ENCODE measurements around the gene AGTRAP.

Gene AGTRAP

DNA sequence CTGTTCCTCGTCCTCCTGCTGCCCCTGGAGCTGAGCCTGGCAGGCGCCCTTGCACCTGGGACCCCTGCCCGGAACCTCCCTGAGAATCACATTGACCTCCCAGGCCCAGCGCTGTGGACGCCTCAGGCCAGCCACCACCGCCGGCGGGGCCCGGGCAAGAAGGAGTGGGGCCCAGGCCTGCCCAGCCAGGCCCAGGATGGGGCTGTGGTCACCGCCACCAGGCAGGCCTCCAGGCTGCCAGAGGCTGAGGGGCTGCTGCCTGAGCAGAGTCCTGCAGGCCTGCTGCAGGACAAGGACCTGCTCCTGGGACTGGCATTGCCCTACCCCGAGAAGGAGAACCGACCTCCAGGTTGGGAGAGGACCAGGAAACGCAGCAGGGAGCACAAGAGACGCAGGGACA is 29.6 kb upstream of the AGTRAP start:
- no peak for DNase-seq (ENCODE audit: low spot score)

DNA sequence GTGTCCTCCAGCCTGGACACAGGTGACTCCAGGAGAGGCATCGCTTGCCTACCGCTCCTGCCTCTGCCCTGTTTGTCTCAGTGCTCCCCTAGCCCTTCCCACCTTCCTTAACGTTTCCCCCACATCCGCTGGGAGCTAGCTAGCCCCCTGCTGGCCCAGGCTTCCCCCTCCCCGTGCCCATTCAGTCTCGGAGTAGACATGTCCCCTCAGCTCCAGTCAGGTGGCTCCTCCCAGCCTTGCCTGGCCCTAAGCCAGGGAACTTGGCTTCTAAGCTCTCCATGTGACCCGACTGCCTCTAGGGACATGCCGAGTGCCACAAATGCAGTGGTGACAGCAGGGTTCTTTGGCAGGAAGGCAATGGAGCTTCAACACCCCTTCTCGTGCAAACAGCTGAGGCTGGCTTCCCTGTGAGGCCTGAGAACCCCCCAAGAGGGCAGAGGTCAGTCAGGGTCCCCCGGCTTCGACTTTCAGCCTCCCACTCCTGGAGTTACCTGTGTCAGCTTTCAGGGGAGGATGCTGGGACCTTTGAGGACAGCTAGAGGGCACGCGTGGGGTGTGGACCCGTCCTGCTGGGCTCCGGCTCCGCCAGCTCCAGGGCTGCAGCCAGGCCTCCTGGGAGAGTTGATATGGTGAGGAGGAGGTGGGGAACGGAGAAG is 28.2 kb upstream of the AGTRAP start:
- no peak for DNase-seq (ENCODE audit: low spot score)

DNA sequence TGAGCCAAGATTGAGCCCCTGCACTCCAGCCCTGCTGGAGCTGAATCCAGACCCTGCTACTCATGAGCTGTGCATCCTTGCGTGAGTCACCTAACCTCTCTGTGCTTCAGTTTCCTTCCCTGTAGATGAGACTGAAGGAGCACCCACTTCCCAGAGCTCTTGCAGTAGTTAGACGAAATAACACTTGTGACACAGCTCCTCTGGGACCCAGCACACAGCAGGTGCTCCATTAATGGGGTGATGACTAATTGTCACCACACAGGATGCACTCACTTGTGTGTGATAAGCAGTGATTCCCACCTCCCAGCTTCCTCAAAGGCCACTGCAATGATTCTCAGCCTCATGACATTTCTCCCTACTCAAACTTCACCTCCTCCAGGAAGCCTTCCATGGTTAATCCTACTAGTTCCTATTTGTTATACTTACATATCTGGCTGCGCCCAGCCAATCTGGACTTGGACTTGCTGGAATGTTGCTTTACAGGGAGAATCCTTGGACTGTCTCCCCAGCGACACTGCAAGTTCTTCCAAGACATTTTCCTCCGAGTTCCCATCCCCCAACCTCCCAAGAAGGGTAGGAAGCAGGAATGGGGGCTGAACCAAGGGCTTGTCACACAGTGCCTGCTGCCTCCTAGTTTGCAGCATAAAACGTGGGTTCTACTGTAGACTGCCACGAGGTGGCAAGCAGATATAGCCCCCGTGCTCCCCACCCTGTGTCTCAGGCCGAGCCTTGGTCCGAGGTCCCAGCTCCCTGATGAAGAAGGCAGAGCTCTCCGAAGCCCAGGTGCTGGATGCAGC is 27.2 kb upstream of the AGTRAP start:
- DNase-seq (ENCODE audit: low spot score): no peak

DNA sequence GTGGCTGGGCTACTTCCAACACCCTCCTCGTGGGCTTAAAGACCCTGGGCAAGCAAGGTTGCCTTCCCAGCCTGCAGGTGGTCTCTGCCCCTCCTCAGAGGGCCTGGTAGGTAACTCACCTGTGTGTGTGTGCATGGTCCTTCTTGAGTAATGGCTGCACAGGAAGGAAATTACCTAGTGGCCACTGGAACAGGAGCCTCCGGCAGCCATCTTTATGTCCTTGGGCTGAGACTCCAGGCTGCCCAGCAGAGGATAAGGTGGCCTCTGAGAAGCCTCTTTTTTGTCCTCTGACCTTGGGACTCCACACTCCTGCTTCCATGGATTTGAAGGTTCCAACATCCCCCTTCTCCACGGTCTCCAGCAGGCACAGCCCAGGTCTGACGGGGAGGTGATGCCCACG is 24.4 kb upstream of the AGTRAP start:
- DNase-seq (ENCODE audit: low spot score): no peak

DNA sequence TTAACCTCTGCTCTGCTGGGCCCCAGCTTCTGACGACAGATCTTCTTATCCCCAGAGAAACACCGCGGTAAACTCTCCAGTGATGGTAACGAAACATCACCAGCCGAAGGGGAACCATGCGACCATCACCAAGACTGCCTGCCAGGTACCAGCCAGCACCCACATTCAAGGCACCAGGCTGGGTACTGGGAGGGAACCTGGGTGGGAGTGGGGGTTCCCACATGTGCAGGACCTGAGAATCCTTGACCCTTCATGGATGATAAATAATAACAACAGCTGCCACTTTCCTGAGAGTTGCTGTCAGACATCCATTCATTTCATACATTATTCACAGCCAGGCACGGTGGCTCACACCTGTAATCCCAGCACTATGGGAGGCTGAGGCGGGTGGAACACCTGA is 23.7 kb upstream of the AGTRAP start:
- DNase-seq (ENCODE audit: low spot score): no peak

DNA sequence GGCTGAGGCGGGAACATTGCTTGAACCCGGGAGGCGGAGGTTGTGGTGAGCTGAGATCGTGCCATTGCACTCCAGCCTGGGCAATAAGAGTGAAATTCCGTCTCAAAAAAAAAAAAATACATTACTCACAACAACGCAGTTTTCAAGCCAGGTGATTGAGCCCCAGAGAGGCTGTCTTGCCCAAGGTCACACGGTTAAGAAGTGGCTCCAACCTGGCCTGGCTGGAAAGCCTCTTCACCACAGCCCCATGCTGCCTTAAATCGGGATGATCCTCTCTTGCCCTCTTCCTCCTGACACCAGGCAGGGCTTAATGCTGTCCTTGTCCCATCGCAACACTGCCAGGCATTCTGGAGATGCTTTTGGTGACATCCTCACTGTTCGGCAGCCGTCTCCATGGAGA is 22.8 kb upstream of the AGTRAP start:
- no peak for DNase-seq (ENCODE audit: low spot score)

DNA sequence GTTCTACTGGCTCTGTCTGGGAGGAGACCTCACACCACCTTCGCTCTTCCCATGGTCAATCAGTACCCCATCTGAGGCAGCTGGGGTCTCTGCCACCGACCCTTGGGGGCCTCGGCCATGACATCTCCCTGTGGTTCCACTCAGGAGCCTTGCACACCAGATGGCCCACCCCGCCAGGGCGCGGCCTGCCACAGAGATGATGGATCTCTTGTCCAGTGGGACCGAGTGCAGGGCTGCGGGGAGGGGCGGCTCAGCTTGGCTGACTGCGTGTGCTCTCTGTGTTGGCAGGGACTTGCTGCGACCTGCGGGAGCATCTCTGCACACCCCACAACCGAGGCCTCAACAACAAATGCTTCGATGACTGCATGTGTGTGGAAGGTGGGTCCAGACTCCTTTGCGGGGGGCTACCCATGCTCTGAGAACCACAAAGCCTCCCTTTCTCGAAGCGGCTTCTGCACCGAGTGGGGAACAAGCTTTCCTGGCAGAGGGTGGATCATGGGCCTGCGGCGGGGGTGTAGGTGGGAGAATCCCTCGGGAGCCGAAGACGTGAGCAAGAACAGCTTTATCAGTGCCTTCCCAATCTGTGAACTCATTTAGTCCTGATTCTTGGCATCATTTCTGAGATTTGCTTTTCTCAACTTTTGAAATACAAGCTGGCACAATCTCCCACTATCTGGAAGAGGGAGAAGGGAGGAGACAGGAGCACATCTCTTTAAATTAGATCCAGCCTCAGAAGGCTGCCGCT is 20.9 kb upstream of the AGTRAP start:
- DNase-seq (ENCODE audit: low spot score): no peak

DNA sequence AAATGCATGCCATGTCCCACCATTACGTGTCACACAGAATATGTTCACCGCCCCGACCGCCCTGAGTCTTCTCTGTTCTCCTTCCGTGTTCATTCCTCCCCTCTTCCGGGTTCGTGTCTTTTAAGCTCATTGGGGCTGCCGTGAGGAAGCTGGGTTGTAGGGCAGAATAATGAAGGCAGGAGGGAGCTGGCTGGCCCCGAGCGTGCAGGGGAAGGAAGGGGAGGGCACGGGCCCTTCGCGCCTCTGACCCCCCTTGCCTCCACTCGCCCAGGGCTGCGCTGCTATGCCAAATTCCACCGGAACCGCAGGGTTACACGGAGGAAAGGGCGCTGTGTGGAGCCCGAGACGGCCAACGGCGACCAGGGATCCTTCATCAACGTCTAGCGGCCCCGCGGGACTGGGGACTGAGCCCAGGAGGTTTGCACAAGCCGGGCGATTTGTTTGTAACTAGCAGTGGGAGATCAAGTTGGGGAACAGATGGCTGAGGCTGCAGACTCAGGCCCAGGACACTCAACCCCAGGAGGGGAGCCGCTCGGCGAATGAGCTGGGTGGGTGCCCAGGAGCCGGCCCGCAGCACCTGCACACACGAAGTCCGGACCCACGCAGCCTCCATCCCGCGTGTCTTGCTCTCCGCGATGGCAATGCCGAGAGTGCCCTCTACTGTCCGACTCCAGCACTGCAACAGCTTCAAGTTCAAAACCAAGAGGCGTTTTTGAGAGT is 16.5 kb upstream of the AGTRAP start:
- peak; percentile 79 for DNase-seq (ENCODE audit: low spot score)

DNA sequence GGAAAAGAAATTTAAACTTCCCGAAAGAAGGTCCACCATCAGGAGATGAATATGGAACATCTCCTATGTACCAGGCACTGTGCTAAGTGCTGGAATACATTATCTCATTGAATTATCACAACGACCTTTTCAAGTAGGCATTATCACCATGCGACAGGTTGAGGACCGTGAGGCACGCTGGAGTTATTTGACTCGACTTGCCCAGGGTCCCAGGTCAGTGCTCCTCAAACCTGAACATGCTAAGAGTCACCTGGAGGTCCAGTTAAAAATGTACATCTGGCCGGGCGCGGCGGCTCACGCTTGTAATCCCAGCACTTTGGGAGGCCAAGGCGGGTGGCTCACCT is 15.9 kb upstream of the AGTRAP start:
- DNase-seq (ENCODE audit: low spot score): no peak

DNA sequence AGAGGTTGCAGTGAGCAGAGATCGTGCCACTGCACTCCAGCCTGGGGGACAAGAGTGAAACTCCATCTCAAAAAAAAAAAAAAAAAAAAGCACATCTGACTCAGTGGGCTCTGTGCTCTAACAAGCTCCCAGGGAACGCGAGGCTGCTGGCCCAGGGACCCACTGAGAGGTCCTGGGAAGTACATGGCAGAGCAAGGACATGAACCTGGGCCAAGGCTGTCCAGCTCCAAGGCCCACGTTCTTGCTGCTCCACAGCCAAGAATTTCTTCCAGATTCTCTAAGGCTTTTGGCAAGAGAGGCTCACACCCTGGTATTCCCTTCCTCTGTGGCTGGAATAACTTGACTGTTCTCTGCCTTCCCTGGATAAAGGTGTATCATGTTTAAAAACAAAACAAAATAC is 15.4 kb upstream of the AGTRAP start:
- DNase-seq (ENCODE audit: low spot score): no peak

DNA sequence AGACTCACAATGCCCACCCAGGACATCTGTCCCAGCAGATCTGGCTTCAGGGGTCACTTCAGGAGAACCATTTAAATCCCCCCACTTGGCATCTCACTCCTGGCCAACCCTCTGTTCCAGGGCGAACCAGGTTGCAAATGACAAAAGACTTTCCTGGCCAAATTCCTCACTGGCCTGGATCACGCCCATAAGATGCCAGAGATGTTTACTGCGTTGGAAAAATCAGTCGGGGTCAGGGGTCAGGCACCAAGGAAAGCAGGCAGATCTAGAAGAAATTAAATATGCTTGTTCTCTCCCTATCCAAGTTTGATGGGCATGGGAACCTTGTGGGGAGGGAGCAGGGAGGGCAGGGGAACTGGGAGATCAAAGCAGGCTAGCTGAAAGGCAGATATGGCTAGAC is 14.6 kb upstream of the AGTRAP start:
- no peak for DNase-seq (ENCODE audit: low spot score)

DNA sequence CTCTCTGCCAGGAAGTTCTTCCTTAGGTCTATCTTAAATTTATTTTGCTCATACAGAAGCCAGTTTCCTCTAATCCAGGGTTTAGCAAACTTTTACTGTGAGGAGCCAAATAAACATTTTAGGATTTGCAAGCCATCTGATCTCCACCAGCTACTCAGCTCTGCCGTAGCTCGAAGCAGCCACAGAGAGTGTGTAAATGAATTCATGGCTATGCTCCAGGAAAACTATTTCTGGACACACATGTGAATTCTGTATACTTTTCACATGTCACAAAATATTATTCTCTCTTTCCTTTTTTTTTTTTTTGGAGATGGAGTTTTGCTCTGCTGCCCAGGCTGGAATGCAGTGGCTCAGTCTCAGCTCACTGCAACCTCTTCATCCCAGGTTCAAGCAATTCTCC is 13.4 kb upstream of the AGTRAP start:
- no peak for DNase-seq (ENCODE audit: low spot score)

DNA sequence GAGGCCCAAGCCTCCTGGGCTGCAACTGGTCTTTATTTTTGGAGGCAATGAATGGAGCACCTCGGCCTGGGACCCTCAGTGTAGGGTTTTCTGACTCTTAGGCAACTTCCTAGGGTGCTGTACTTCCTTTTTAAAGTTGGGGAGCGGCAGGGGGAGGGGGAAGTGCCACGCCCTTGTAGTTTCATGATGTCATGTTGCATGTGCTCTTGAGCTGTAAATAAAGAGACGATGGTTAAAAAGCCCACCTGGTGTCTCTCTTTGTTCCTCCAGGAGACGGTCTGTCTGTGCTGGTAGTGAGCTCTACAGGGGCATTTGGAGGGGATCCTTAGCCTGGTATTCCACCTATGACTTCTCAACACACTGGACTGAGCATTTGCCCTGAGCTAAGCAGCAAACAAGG is 10.3 kb upstream of the AGTRAP start:
- no peak for DNase-seq (ENCODE audit: low spot score)

DNA sequence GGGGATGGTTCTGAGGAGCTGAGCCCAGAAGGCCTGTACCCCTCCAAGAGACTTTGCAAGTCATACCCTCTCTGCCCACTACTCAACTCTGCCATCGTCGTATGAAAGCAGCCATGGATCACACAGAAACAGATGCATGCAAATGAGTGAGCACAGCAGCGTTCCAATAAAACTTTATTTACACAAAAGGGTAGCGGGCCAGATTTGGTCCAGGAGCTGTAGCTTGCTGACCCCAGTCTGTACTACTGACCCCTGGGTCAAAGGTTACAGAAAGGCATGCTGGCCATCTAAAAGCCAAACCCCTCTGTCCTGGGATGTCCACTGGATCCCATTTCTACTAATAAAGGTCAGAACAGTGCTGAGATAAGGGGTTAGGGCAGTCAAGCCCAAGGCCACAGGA is 8.8 kb upstream of the AGTRAP start:
- DNase-seq (ENCODE audit: low spot score): no peak

DNA sequence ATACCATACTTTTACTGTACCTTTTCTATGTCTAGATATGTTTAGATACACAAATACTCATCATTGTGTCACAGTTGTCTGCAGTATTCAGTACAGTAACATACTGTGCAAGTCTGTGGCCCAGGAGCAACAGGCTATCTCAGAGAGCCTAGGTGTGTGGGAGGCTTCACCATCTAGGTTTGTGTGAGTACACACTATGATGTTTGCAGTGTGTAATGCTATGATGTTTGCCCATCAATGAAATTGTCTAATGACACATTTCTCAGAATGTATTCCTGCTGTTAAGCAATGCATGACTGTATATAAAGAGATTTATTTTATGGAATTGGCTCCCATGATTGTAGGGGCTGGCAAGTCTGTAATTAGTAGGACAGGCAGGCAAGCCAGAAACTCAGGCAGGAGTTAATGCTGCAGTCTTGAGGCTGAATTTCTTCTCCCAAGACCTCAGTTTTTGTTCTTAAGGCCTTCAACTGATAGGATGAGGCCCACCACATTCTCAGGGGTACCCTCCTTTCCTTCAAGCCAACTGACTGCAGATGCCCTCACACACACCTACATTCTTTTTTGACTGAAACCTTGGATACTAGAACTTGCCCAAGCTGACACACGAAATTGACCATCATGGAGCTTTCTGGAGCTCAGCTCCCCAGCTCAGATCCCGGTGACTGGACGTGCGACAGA is 7.7 kb upstream of the AGTRAP start:
- DNase-seq (ENCODE audit: low spot score): no peak

DNA sequence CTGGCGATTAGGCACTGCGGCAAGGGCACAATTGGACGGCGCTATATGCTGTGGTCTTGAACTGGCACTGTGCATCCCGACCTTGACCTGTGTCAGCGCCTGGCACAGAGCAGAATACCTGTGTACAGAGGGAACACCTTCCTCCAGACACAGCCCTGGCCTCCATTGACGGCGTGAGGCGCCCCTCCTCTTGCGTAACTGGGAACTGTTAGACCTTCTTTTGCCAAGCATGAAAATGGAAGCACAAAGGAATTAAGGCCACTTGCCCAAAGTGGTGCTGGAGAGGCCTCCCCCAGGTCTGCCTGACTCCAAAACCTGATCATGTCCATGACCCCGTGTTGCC is 6.8 kb upstream of the AGTRAP start:
- no peak for DNase-seq (ENCODE audit: low spot score)

DNA sequence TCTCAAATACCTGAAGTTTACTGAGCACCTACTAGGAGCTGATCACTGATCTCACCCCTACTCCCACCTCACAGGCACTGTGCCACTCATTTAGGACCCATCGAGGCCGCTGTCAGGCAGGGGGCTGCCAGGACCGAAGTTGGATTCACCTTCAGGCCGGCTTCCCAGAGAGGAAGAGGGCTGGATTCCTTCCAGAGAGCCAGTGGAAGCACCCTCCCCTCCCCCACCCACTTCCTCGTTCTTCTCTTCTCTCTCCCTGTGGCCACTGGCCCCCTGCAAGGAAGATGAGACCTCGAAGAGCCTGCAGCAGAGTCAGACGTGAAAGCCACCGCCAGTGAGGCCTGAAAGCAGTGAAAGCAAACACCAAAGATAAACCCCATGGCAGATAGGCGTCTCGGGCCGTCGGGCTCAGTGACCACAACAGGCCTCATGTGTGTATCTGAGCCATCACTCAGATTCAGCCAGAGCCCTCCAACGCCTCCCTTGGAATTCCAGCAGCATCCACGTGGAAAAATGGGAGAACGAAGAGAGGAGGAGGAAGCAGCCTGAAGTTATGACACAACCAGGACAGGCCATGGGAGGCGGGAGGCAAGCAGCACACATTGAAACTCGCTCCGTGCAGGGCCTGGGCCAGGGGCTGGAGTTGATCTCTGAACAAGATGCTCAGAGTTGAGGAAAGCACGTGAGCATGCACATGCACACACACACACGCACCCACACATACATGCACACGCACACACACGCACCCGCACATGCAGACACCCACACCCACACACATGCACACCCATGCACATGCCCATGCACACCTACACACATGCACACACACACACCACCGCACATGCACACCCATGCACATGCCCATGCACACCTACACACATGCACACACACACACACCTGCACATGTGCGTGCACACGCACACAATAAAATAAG is 6.2 kb upstream of the AGTRAP start:
- no peak for DNase-seq (ENCODE audit: low spot score)

DNA sequence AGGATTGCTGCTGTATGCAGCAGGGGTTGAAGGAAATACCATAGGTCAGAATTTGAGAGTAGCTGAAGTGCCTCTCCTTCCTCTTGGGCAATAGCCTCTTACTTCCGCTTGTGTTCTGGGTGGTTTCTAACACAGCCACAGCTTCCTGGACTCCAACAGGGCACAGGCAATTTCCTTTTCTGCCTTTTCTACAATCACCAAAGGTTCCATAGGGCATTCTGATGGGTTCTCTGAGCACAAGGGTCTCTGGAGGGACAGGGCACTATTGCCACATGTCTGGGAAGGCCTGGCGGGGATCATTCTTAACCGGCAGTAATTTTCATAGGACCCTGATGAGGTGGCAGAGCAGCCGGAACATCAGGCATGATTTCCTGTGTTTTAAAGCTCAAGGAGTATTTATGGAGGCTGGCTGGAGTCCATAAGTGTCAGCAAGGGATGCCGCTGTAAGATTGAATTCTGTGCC is 5.5 kb upstream of the AGTRAP start:
- peak; percentile 69 for DNase-seq (ENCODE audit: low spot score)

DNA sequence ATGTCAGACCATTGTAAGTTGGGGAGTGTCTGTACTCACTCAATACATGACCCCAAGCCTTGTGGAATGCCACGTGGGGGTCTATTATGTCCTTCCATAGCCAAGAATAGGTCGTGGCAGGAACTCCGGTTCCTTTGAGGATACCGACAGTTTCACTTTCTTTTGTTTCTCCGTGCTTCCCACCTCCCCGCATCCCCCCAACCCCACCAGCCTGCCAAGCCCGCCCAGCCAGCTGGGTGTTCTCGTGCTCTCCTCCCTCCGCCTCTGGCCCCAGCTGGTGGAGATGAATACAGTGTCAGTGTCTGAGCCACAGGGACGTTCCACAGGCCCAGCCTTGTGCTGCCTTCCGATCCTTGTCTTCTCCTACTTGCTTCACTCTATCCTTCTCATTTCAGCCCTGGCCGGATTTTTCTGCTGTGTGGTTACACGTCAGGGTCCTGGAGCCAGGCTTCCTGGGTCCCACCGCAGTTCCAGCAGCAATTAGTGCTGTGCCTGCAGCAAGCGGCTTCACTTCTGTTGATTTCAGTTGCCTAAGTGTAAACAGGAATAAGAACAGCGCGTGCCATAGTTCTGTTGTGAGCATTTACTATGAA is 4.1 kb upstream of the AGTRAP start:
- peak; percentile 80 for DNase-seq (ENCODE audit: low spot score)

DNA sequence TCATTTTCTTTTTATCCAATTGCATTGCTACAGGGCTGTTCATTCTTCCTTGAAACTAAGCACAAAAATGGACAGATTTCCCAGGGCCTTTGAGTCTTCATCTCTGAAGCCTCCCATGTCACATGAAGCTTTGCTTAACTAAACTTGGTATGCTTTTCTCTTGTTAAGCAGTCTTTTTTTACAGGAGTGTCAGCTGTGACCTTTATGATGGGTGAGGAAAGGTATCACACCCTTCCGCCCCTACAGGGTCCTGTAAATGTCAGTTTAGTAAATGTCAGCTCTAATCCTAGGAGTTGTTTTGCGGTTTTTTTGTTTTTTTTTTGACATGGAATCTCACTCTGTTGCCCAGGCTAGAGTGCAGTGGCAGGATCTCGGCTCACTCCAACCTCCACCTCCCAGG is 2.6 kb upstream of the AGTRAP start:
- DNase-seq (ENCODE audit: low spot score): no peak

DNA sequence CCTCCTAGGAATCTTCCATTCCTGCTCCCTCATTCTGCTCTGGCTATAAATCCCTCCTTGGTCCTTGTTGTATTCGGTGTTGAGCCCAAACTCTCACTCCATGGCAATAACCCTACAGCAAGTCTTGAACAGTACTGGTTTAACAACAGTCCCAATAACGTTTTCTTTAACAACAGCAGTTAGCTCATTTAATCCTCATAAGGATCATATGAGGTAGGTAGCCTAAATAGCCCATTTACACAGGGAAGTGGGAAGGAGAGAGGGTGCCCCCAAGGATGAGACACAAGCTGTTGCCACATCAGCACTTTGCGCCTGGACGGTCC is 444 bp upstream of the AGTRAP start:
- no peak for DNase-seq (ENCODE audit: low spot score)
